Heart left ventricle (tissue), 16 donors: ENCODE measurements around the gene MAML2. TPM values are rescaled to one million over a fixed set of nuclear protein-coding genes. Genes with fewer than 3 reads are reported as not detected.
"Not testable (repeated sequence)": the region's sequence is repeated elsewhere in the genome, so short reads cannot be mapped to it uniquely, and the experiment has no call there.

Experiments
- ATAC-seq, 4 donors: fragments of 200-7000 bp; cut with Tn5 transposase; one replicate each; pipeline ENCODE4 v1.9.1; 2020 to 2022; ENCODE audit warnings: moderate library complexity in 4 of 4, mild to moderate bottlenecking in 3 of 4, moderate number of reproducible peaks in 1 of 4
- DNase-seq, 5 donors: peaks; one replicate each; pipeline ENCODE4 v3.0.0-alpha.2; 2020
- H3K27ac ChIP-seq, 12 donors: fragments of 200-600 bp; sonication (generic) in 4 of 12; one replicate each; pipeline versions ENCODE4 v1.5.0 to v1.8.0; 2016 to 2022; ENCODE audit warnings: mild to moderate bottlenecking in 2 of 12
- H3K27me3 ChIP-seq, 9 donors: fragments of 200-600 bp; sonication (generic) in 2 of 9; one replicate each; pipeline versions ENCODE4 v1.5.1 to v1.8.0; 2016 to 2022; ENCODE audit warnings: mild to moderate bottlenecking in 3 of 9
- H3K36me3 ChIP-seq, 9 donors: fragments of 200-600 bp; sonication (generic) in 2 of 9; one replicate each; pipeline versions ENCODE4 v1.5.0 to v1.8.0; 2018 to 2022; ENCODE audit warnings: mild to moderate bottlenecking in 2 of 9
- H3K4me1 ChIP-seq, 12 donors: fragments of 200-600 bp; sonication (generic) in 4 of 12; one replicate each; pipeline versions ENCODE4 v1.5.0 to v1.8.0; 2016 to 2022; ENCODE audit warnings: mild to moderate bottlenecking in 3 of 12
- H3K4me3 ChIP-seq, 12 donors: fragments of 200-600 bp; sonication (generic) in 4 of 12; one replicate each; pipeline versions ENCODE4 v1.5.0 to v1.8.0; 2017 to 2022; ENCODE audit warnings: mild to moderate bottlenecking in 9 of 12, moderate library complexity in 4 of 12
- H3K9me3 ChIP-seq, 12 donors: fragments of 200-600 bp; sonication (generic) in 4 of 12; one replicate each; pipeline versions ENCODE4 v1.5.0 to v1.8.0; 2016 to 2022; ENCODE audit warnings: mild to moderate bottlenecking in 1 of 12
- POLR2A ChIP-seq, 2 donors: fragments of 450-650 bp; IDR thresholded peaks; one replicate each; pipeline ENCODE4 v1.6.1; 2017; ENCODE audit warnings: antibody characterized with exemption in 2 of 2, mild to moderate bottlenecking in 2 of 2, moderate library complexity in 2 of 2
- WGBS, 4 donors: extraction: QIAGEN DNeasy Blood & Tissue Kit in 2 of 4; methylation state at CpG; one replicate each; pipeline versions ENCODE4 v1.1.5 to v1.1.7; 2013 to 2018; 5-methylcytosine and 5-hydroxymethylcytosine counted together
- intact Hi-C, 10 donors: fragments of 100-400 bp; cut with DNase I; formaldehyde crosslinking; loops; one replicate each; pipeline versions ENCODE4 v1.11.1 to v1.14.2; 2022
- polyA plus RNA-seq, 2 donors: library from polyadenylated mRNA; stranded (reverse); fragments of 200-250 nt; gene quantifications; one replicate each; pipeline ENCODE4 v1.2.3, GENCODE V29; 2013
- total RNA-seq, 9 donors: library from RNA; depleted of rRNA in 2 of 9; stranded (reverse); fragments of >200 nt in 2 of 9; fragmentation: NEBNext Ultra II Directional in 3 of 9; extraction: Animal tissue kit (Norgen Biotek cat#: 25700) in 3 of 9; gene quantifications; one replicate each; pipeline versions ENCODE4 v1.1.0 to v1.2.4, GENCODE V29; 2016 to 2023
- TF ChIP-seq, protein P1 (sequence below), 12 donors: fragments of 200-600 bp; sonication (generic) in 4 of 12; IDR thresholded peaks; one replicate each; pipeline versions ENCODE4 v1.5.0 to v1.8.0; 2018 to 2022; ENCODE audit warnings: antibody characterized with exemption in 12 of 12, mild to moderate bottlenecking in 5 of 12
- donor health status: ischemic (EF 13 %, LVEDD 7.1; RV severe dilation, severe dysfunction).
- donor health status: healthy with polysubstance abuse.
- donor health status: DM: no; HTN: yes; CAD: no.
- donor health status: DM: no; HTN: no; CAD: no.
- donor health status: ischemic (EF 25% LVEDD 6.9; RV normal size, moderate dysfunction).
- donor health status: ischemic (EF 25% LVEDD 5.7; RV mildly dilated, moderate dysfunction).
- donor health status: healthy.
- donor health status: DM: yes; HTN: yes; CAD: no.
- donor health status: ischemic (EF 35%, LVEDD 5.7; RV mildly dilated, moderate dysfunction).
- donor health status: nonischemic (EF 11% LVEDD 7.7; RV severe dilation, severe dysfunction).
- donor health status: DM: yes; HTN: yes; CAD: no.
- donor health status: PGD.
- donor health status: ischemic (EF 29% LVEDD 5.4; RV normal size, mild dysfunction).
- donor health status: nonischemic (EF 23%, LVEDD 6.1; RV moderate dilation, normal function).

The MAML2 gene
- total and polyA plus RNA-seq, 11 donors = 1.3 to 10.8 (median 4.8) TPM

DNA sequence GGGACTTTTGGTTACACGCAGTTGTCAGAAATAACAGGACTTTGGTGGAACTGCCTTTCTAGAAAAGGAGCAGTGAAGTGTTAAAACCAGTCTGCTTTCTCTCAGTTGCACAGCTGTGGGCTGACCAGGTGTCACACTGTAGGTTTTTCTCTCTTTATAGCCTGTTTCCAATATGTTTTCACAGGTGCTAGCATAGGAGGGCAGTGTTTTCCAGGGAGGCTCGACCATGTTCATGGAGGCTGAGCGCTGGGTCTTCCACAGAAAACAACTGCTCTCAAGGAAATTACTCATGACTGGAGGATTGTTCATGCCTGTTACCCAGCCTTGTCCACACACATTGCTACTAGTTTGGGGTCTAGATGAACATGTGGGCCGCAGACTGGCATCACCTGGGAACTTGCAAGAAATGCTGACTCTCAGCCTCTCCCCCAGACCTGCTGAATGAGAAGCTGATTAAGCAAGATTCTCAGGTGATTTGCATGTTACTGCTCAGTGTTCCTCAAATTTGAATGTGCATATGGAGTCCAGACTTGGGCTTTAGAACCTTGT, 157.7 kb downstream of the MAML2 start:
- DNase-seq (no peak), ATAC-seq (no peak)
- Histone ChIP-seq H3K4me1 (peaks cover 0 to 37% (median 14%) of the 10 kb centered on the region in 12 donors), H3K9me3 (no peaks in the 10 kb centered on the region), H3K4me3 (no peak overlapping the region), H3K27ac (no peak overlapping the region), H3K36me3 (no peaks in the 10 kb centered on the region), H3K27me3 (no peaks in the 10 kb centered on the region)
- 70 to 99% (median 87%) methylated on average over 4 of the region's 4 CpGs for WGBS, 4 donors
- TF ChIP-seq, protein P1, sequence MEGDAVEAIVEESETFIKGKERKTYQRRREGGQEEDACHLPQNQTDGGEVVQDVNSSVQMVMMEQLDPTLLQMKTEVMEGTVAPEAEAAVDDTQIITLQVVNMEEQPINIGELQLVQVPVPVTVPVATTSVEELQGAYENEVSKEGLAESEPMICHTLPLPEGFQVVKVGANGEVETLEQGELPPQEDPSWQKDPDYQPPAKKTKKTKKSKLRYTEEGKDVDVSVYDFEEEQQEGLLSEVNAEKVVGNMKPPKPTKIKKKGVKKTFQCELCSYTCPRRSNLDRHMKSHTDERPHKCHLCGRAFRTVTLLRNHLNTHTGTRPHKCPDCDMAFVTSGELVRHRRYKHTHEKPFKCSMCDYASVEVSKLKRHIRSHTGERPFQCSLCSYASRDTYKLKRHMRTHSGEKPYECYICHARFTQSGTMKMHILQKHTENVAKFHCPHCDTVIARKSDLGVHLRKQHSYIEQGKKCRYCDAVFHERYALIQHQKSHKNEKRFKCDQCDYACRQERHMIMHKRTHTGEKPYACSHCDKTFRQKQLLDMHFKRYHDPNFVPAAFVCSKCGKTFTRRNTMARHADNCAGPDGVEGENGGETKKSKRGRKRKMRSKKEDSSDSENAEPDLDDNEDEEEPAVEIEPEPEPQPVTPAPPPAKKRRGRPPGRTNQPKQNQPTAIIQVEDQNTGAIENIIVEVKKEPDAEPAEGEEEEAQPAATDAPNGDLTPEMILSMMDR (IDR thresholded peaks at IDR 0.05) = no peak
- TF ChIP-seq POLR2A (IDR thresholded peaks at IDR 0.05) = no peak
- intact Hi-C loops = no loop called here

DNA sequence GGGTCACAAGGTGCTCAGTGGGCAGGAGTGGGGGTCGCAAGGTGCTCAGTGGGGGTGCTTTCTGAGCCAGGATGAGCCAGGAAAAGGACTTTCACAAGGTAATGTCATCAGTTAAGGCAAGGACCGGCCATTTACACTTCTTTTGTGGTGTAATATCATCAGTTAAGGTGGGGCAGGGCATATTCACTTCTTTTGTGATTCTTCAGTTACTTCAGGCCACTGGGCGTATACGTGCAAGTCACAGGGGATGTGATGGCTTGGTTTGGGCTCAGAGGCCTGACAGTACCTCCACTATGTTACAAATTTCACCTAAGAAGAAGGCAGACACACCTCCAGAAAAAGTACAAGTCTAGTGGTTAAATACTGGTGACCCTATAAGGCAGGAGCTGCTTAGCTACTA, 162.1 kb downstream of the MAML2 start:
- not testable (repeated sequence) for ATAC-seq, H3K27me3 ChIP-seq, H3K4me3 ChIP-seq

DNA sequence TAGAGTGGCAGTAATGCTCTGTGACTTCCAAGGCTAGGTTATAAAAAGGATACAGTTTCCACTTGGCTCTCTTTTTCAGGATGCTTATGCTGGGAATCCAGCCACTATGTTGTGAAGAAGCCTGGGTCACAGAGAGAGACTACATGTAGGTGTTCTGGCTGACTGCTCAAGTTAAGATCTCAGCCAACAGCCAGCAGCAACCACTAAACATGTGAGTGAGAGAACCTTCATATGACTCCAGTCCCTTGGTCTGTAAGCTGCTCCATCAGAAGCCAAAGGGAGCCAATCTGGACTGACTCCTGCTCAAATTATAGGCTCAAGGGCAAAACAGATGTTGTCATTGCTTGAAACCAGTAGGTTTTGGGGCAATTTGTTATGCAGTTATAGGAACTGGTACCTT, 162.7 kb downstream of the MAML2 start:
- Histone ChIP-seq H3K4me1 (peaks cover 0 to 5% (median 0%) of the 10 kb centered on the region in 12 donors), H3K4me3 (no peak overlapping the region), H3K9me3 (no peaks in the 10 kb centered on the region), H3K27me3 (no peaks in the 10 kb centered on the region), H3K27ac (no peak overlapping the region), H3K36me3 (no peaks in the 10 kb centered on the region)
- TF ChIP-seq, protein P1 (IDR thresholded peaks at IDR 0.05) = no peak
- no peak for TF ChIP-seq POLR2A (IDR thresholded peaks at IDR 0.05)
- DNase-seq (no peak), ATAC-seq (no peak)
- intact Hi-C loops = no loop called here

More for the DNA sequence above, 162.1 kb downstream of the MAML2 start:
- 93 to 96% (median 94%) methylated on average over 4 of the region's 4 CpGs for WGBS, 4 donors
- intact Hi-C loops, H3K36me3 ChIP-seq, H3K9me3 ChIP-seq, H3K27ac ChIP-seq, DNase-seq, H3K4me1 ChIP-seq: not testable (repeated sequence)

- WGBS, 4 donors = 96 to 98% (median 97%) methylated on average over 4 of the region's 4 CpGs
- TF ChIP-seq, protein P1 (IDR thresholded peaks at IDR 0.05) = no peak
- no peak for TF ChIP-seq POLR2A (IDR thresholded peaks at IDR 0.05)
- H3K27ac ChIP-seq = no peak overlapping the region
- no peaks in the 10 kb centered on the region for H3K27me3 ChIP-seq
- DNase-seq (no peak), ATAC-seq (no peak)
- H3K36me3 ChIP-seq = no peaks in the 10 kb centered on the region
- intact Hi-C loops = no loop called here
- H3K4me3 ChIP-seq = no peak overlapping the region
- no peaks in the 10 kb centered on the region for H3K9me3 ChIP-seq
- peaks cover 0 to 5% (median 0%) of the 10 kb centered on the region in 12 donors for H3K4me1 ChIP-seq
Observed at GRCh38 chr11:96179905-96180304, 163.1 kb downstream of the MAML2 start.

DNA sequence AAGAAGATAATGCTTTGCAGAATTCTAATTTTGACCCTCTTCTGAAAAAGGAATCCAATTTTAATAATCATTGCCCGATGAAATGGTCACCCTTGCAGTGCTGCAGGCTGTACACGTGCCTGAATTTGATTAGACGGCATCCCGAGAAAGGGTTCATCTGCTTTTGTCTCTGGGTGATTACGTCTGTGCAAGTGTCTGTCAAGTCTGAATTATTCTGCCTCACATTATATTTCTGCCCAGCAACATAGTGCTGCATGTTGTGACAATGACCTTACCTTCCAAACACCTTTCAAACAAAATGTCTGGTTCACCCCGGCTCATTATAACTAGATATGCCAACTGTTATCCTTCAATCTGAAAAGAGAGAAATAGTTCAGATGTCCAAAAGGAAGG, 164.1 kb downstream of the MAML2 start:
- no peaks in the 10 kb centered on the region for H3K9me3 ChIP-seq
- no peak for ATAC-seq
- no peak for DNase-seq
- H3K27me3 ChIP-seq = no peaks in the 10 kb centered on the region
- TF ChIP-seq, protein P1 (IDR thresholded peaks at IDR 0.05) = no peak
- no peak for TF ChIP-seq POLR2A (IDR thresholded peaks at IDR 0.05)
- no peaks in the 10 kb centered on the region for H3K36me3 ChIP-seq
- 85 to 90% (median 89%) methylated on average over 6 of the region's 6 CpGs for WGBS, 4 donors
- no peak overlapping the region for H3K4me3 ChIP-seq
- H3K4me1 ChIP-seq = peaks cover 0 to 9% (median 0%) of the 10 kb centered on the region in 12 donors
- intact Hi-C loops = no loop called here
- no peak overlapping the region for H3K27ac ChIP-seq
